Muscle of leg (tissue), 11 donors: ENCODE results near the gene HRC. TPM values are rescaled to one million over a fixed set of nuclear protein-coding genes. Genes with fewer than 3 reads are reported as not detected.
A peak's percentile ranks its signal among the peaks of the same experiment; 100 is the strongest.
"Not testable (repeated sequence)": the region's sequence is repeated elsewhere in the genome, so short reads cannot be mapped to it uniquely, and the experiment has no call there.

Source experiments
- DNase-seq: peaks from one replicate; pipeline ENCODE4 v3.0.0; 2013
- H3K27ac ChIP-seq: one replicate; pipeline ENCODE4 v1.5.1; 2013; ENCODE audit warnings: mild to moderate bottlenecking, low read length, control low read depth
- H3K27me3 ChIP-seq: one replicate; pipeline ENCODE4 v1.6.1; 2013; ENCODE audit warnings: low read length; ENCODE audit not compliant: control insufficient read depth, insufficient read depth
- H3K36me3 ChIP-seq: one replicate; pipeline ENCODE4 v1.6.1; 2013; ENCODE audit warnings: low read length; ENCODE audit not compliant: control insufficient read depth, insufficient read depth
- H3K4me1 ChIP-seq: one replicate; pipeline ENCODE4 v1.6.1; 2013; ENCODE audit warnings: low read length; ENCODE audit not compliant: control insufficient read depth, insufficient read depth
- H3K4me3 ChIP-seq: one replicate; pipeline ENCODE4 v1.5.1; 2013; ENCODE audit warnings: low read length, control low read depth
- H3K9me3 ChIP-seq: replicated peaks from 2 replicates; pipeline ENCODE4 v1.6.1; 2013; ENCODE audit warnings: low read depth, low read length; ENCODE audit not compliant: control insufficient read depth
- WGBS: methylation state at CpG from one replicate; pipeline ENCODE4 v1.1.5; 2013; ENCODE audit warnings: missing lambda C conversion rate; ENCODE audit not compliant: insufficient coverage; 5-methylcytosine and 5-hydroxymethylcytosine counted together
- polyA plus RNA-seq, 8 donors: library from polyadenylated mRNA; unstranded; fragments of 120-200 nt; gene quantifications; one replicate each; pipeline versions ENCODE4 v1.2.1 to v1.2.3, GENCODE V29; 2013; ENCODE audit warnings: inconsistent platforms in 1 of 8, low replicate concordance in 1 of 8; ENCODE audit not compliant: insufficient read length in 8 of 8, insufficient read depth in 1 of 8
- total RNA-seq: library from RNA; stranded (reverse); fragments of 120-200 nt; gene quantifications from one replicate; pipeline ENCODE4 v1.2.4, GENCODE V29; 2013

Gene HRC
- total and polyA plus RNA-seq, 9 donors = 105 to 172 (median 134) TPM

- WGBS = 75% methylated on average over 17 of the region's 21 CpGs
- DNase-seq = no peak
- no peaks in the 10 kb centered on the region for H3K4me1 ChIP-seq
- H3K36me3 ChIP-seq = peaks cover 59% of the 10 kb centered on the region
- H3K27me3 ChIP-seq = no peaks in the 10 kb centered on the region
- no peaks in the 10 kb centered on the region for H3K9me3 ChIP-seq
- H3K27ac ChIP-seq = no peak overlapping the region
- no peak overlapping the region for H3K4me3 ChIP-seq
These were observed 33.5 kb upstream of the HRC start for GRCh38 chr19:49188626-49189200.

GRCh38 chr19:49186108-49186507, 30.9 kb upstream of the HRC start:
- Histone ChIP-seq H3K27me3 (no peaks in the 10 kb centered on the region), H3K9me3 (no peaks in the 10 kb centered on the region), H3K4me3 (no peak overlapping the region), H3K4me1 (no peaks in the 10 kb centered on the region), H3K36me3 (peaks cover 62% of the 10 kb centered on the region), H3K27ac (no peak overlapping the region)
- DNase-seq = peak; percentile 30
- 73% methylated on average over 2 of the region's 5 CpGs for WGBS

GRCh38 chr19:49182848-49183375, 27.7 kb upstream of the HRC start:
- H3K9me3 ChIP-seq = no peaks in the 10 kb centered on the region
- H3K4me3 ChIP-seq = no peak overlapping the region
- no peak overlapping the region for H3K27ac ChIP-seq
- H3K36me3 ChIP-seq = peaks cover 40% of the 10 kb centered on the region
- no peak for DNase-seq
- H3K27me3 ChIP-seq = no peaks in the 10 kb centered on the region
- H3K4me1 ChIP-seq = no peaks in the 10 kb centered on the region
- WGBS = 41% methylated on average over 14 of the region's 26 CpGs

- not testable (repeated sequence) for H3K4me1 ChIP-seq, H3K9me3 ChIP-seq, H3K27ac ChIP-seq, H3K27me3 ChIP-seq, DNase-seq, H3K4me3 ChIP-seq
- H3K36me3 ChIP-seq = peaks cover 33% of the 10 kb centered on the region
- 53% methylated on average over 20 of the region's 20 CpGs for WGBS
These were observed 27.0 kb upstream of the HRC start for GRCh38 chr19:49182010-49182847.

- 97% methylated on average over 3 of the region's 4 CpGs for WGBS
These were observed 25.5 kb upstream of the HRC start for GRCh38 chr19:49180659-49181058.

GRCh38 chr19:49173198-49173597, 18.0 kb upstream of the HRC start:
- no peak for DNase-seq
- H3K4me1 ChIP-seq = no peaks in the 10 kb centered on the region
- H3K27ac ChIP-seq = no peak overlapping the region
- H3K4me3 ChIP-seq = no peak overlapping the region
- H3K27me3 ChIP-seq = no peaks in the 10 kb centered on the region
- H3K9me3 ChIP-seq = no peaks in the 10 kb centered on the region
- 100% methylated on average over 1 of the region's 2 CpGs for WGBS
- peaks cover 45% of the 10 kb centered on the region for H3K36me3 ChIP-seq

More at GRCh38 chr19:49180659-49181058, 25.5 kb upstream of the HRC start:
- DNase-seq = no peak
- Histone ChIP-seq H3K4me1 (no peaks in the 10 kb centered on the region), H3K27me3 (no peaks in the 10 kb centered on the region), H3K27ac (no peak overlapping the region), H3K9me3 (no peaks in the 10 kb centered on the region), H3K36me3 (peaks cover 31% of the 10 kb centered on the region), H3K4me3 (no peak overlapping the region)

- 92% methylated on average over 14 of the region's 23 CpGs for WGBS
These were observed 13.2 kb upstream of the HRC start for GRCh38 chr19:49168421-49168820.

GRCh38 chr19:49167857-49168409, 12.7 kb upstream of the HRC start:
- H3K27me3 ChIP-seq = peaks cover 4% of the 10 kb centered on the region
- DNase-seq = no peak
- H3K36me3 ChIP-seq = peaks cover 30% of the 10 kb centered on the region
- H3K9me3 ChIP-seq = no peaks in the 10 kb centered on the region
- H3K4me3 ChIP-seq = no peak overlapping the region
- H3K27ac ChIP-seq = no peak overlapping the region
- H3K4me1 ChIP-seq = peaks cover 15% of the 10 kb centered on the region
- 59% methylated on average over 14 of the region's 25 CpGs for WGBS

More at GRCh38 chr19:49168421-49168820, 13.2 kb upstream of the HRC start:
- Histone ChIP-seq H3K36me3 (peaks cover 35% of the 10 kb centered on the region), H3K4me3 (no peak overlapping the region), H3K4me1 (peaks cover 15% of the 10 kb centered on the region), H3K27me3 (peaks cover 4% of the 10 kb centered on the region), H3K9me3 (no peaks in the 10 kb centered on the region), H3K27ac (no peak overlapping the region)
- DNase-seq = no peak

GRCh38 chr19:49165865-49166301, 10.7 kb upstream of the HRC start:
- H3K4me1 ChIP-seq = peaks cover 15% of the 10 kb centered on the region
- H3K27ac ChIP-seq = peak overlapping the region; percentile 88
- WGBS = 22% methylated on average over 28 of the region's 30 CpGs
- DNase-seq = no peak
- H3K36me3 ChIP-seq = peaks cover 11% of the 10 kb centered on the region
- no peaks in the 10 kb centered on the region for H3K9me3 ChIP-seq
- H3K27me3 ChIP-seq = peaks cover 4% of the 10 kb centered on the region
- H3K4me3 ChIP-seq = peak overlapping the region; percentile 0

- WGBS = 49% methylated on average over 22 of the region's 24 CpGs
- DNase-seq = peak; percentile 67
- Histone ChIP-seq H3K27ac (peak overlapping the region; percentile 88), H3K36me3 (peaks cover 5% of the 10 kb centered on the region), H3K4me1 (peaks cover 15% of the 10 kb centered on the region), H3K9me3 (no peaks in the 10 kb centered on the region), H3K27me3 (peaks cover 4% of the 10 kb centered on the region), H3K4me3 (no peak overlapping the region)
These were observed 10.0 kb upstream of the HRC start for GRCh38 chr19:49165111-49165750.
